ES-I3 (cell line): Measurements from ENCODE around the gene NECAB2.

Experiments
- H3K36me3 ChIP-seq: 2 replicates; pipeline ENCODE4 v1.6.1; 2013; ENCODE audit warnings: mild to moderate bottlenecking, low read length, control low read depth, moderate library complexity; ENCODE audit not compliant: insufficient read depth
- H3K4me1 ChIP-seq: 2 replicates; pipeline ENCODE4 v1.6.1; 2013; ENCODE audit warnings: mild to moderate bottlenecking, control low read depth, low read length; ENCODE audit not compliant: insufficient read depth
- H3K9ac ChIP-seq: 2 replicates; pipeline ENCODE4 v1.6.1; 2013; ENCODE audit warnings: low read depth, mild to moderate bottlenecking, low read length, moderate library complexity
- H3K9me3 ChIP-seq: 2 replicates; pipeline ENCODE4 v1.6.1; 2013; ENCODE audit warnings: mild to moderate bottlenecking, low read length, moderate library complexity; ENCODE audit not compliant: control insufficient read depth, insufficient read depth

NECAB2 gene

GRCh38 chr16:83932304-83932703, 35.7 kb upstream of the NECAB2 start:
- Histone ChIP-seq H3K9ac (no peak overlapping the region), H3K4me1 (0 out of 2 replicates have a peak, but pooled peaks cover 2% of the 10 kb centered on the region), H3K9me3 (no peaks in the 10 kb centered on the region), H3K36me3 (no peaks in the 10 kb centered on the region)

- H3K9me3 ChIP-seq, result no peaks in the 10 kb centered on the region
- H3K9ac ChIP-seq, result no peak overlapping the region
- no peaks in the 10 kb centered on the region for H3K4me1 ChIP-seq
- H3K36me3 ChIP-seq, result no peaks in the 10 kb centered on the region
These were observed 34.9 kb upstream of the NECAB2 start for GRCh38 chr16:83932955-83933673.

GRCh38 chr16:83933885-83934683, 34.0 kb upstream of the NECAB2 start:
- Histone ChIP-seq H3K4me1 (no peaks in the 10 kb centered on the region), H3K9me3 (no peaks in the 10 kb centered on the region), H3K36me3 (no peaks in the 10 kb centered on the region), H3K9ac (no peak overlapping the region)

- H3K9me3 ChIP-seq, result no peaks in the 10 kb centered on the region
- H3K4me1 ChIP-seq, result no peaks in the 10 kb centered on the region
- H3K9ac ChIP-seq, result no peak overlapping the region
- H3K36me3 ChIP-seq, result no peaks in the 10 kb centered on the region
These were observed 33.4 kb upstream of the NECAB2 start for GRCh38 chr16:83934684-83934977.

GRCh38 chr16:83935005-83935857, 32.8 kb upstream of the NECAB2 start:
- no peak overlapping the region for H3K9ac ChIP-seq
- H3K9me3 ChIP-seq, result no peaks in the 10 kb centered on the region
- 0 out of 2 replicates have a peak, but pooled peaks cover under 1% of the 10 kb centered on the region for H3K4me1 ChIP-seq
- H3K36me3 ChIP-seq, result no peaks in the 10 kb centered on the region

GRCh38 chr16:83935858-83936255, 32.2 kb upstream of the NECAB2 start:
- 0 out of 2 replicates have a peak, but pooled peaks cover 4% of the 10 kb centered on the region for H3K4me1 ChIP-seq
- H3K36me3 ChIP-seq, result no peaks in the 10 kb centered on the region
- no peak overlapping the region for H3K9ac ChIP-seq

GRCh38 chr16:83936581-83937165, 31.4 kb upstream of the NECAB2 start:
- Histone ChIP-seq H3K9me3 (no peaks in the 10 kb centered on the region), H3K9ac (no peak overlapping the region), H3K4me1 (0 out of 2 replicates have a peak, but pooled peaks cover 4% of the 10 kb centered on the region), H3K36me3 (no peaks in the 10 kb centered on the region)

More at GRCh38 chr16:83935858-83936255, 32.2 kb upstream of the NECAB2 start:
- no peaks in the 10 kb centered on the region for H3K9me3 ChIP-seq

- no peak overlapping the region for H3K9ac ChIP-seq
These were observed 30.8 kb upstream of the NECAB2 start for GRCh38 chr16:83937267-83937666.

GRCh38 chr16:83937922-83938885, 29.8 kb upstream of the NECAB2 start:
- Histone ChIP-seq H3K4me1 (peaks cover 4% of the 10 kb centered on the region; the same call in 1 of the 2 replicates), H3K36me3 (no peaks in the 10 kb centered on the region), H3K9me3 (no peaks in the 10 kb centered on the region), H3K9ac (no peak overlapping the region)

More at GRCh38 chr16:83937267-83937666, 30.8 kb upstream of the NECAB2 start:
- Histone ChIP-seq H3K9me3 (no peaks in the 10 kb centered on the region), H3K4me1 (0 out of 2 replicates have a peak, but pooled peaks cover 4% of the 10 kb centered on the region), H3K36me3 (no peaks in the 10 kb centered on the region)

GRCh38 chr16:83939266-83939855, 28.7 kb upstream of the NECAB2 start:
- H3K9ac ChIP-seq, result no peak overlapping the region
- peaks cover 4% of the 10 kb centered on the region; the same call in 1 of the 2 replicates for H3K4me1 ChIP-seq
- H3K9me3 ChIP-seq, result no peaks in the 10 kb centered on the region
- no peaks in the 10 kb centered on the region for H3K36me3 ChIP-seq

- Histone ChIP-seq H3K36me3 (no peaks in the 10 kb centered on the region), H3K9me3 (no peaks in the 10 kb centered on the region), H3K4me1 (peaks cover 4% of the 10 kb centered on the region; the same call in 1 of the 2 replicates), H3K9ac (no peak overlapping the region)
These were observed 27.9 kb upstream of the NECAB2 start for GRCh38 chr16:83940119-83940518.

GRCh38 chr16:83940630-83941378, 27.2 kb upstream of the NECAB2 start:
- Histone ChIP-seq H3K4me1 (peaks cover 4% of the 10 kb centered on the region; the same call in 1 of the 2 replicates), H3K36me3 (no peaks in the 10 kb centered on the region), H3K9ac (no peak overlapping the region), H3K9me3 (no peaks in the 10 kb centered on the region)
